SIG-M5 (cell line): ENCODE measurements around the gene ARIH2.

ENCODE experiments used
- DNase-seq: peaks from one replicate; lab custom pipeline; 2025; lab: John Stamatoyannopoulos, UW

ARIH2 gene

DNA sequence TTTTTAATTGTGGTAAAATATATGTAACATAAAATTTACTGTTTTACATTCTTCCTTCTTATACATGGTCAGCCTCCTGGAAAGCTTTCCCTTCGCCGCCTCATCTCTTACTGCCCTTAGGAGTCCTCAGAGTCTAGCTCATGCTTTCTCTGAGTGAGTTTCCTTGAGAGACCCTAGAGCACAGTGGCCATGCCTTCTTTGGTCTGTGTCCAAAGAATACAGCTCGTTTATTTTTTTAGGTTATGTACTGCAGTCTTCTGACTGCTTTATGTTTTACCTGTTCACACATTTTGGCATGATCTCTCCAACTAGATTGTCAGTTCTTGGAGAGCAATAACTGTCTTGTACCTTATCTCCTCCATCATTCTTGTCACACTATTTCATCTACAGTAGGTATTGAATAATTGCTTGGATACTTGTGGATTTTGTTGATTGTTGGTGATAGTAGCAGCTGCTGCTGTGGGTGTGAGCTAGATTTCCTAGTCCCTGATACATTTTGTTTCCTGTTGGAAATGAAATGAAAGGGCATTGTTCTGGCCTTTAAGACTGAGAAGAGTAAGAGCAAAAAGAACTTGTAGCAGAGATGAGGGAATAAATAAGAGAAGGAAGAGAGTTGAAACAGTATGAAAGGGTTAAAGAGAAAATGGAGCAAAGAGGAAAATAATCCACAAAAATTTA lies 10.9 kb downstream of the ARIH2 start:
- DNase-seq: no peak

DNA sequence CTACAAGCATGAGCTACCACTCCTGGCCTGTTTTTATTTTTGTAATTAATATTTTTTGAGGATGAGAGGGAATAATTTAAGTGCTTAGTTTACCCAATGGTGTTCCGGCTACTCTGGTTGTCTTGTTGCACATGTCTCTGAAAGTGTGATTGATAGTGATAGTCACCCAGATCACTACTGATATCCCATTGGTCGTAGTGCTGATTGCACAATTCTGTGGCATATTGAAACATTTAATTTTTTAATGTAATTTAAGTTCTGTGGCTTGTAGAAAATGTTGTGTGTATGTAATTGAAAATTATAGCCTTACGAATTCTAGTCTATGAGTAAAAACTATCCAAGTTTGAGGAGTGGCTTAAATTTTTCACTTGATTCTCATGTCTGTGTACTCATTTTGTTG lies 11.9 kb downstream of the ARIH2 start:
- no peak for DNase-seq

DNA sequence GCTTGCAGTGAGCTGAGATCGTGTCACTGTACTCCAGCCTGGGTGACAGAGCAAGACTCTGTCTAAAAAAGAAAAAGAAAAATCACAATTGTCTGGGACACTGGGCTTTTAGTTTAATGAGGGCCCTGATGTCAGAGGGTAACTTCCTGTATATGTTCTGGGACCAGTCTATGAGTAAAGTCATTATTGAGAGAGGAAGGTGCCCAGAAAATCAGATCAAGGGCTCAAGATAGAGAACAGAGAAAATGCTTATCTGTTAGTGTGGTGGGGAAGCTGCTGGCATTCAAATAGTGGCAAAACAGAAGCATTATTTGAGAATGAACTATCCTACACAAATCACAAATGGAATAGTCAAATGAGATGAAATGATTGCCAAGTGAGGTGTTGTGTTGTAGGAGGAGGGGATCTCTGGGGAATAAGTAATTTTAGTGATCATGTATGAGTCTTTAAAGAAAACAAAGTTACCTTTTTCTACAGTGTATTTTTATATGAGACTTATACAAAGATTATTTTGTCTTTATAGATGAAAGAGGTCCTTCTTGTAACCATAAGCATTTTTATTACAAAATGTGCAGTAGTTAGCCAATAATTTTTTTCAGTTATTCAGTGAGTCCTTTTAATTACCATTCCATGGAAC lies 13.4 kb downstream of the ARIH2 start:
- DNase-seq: no peak

DNA sequence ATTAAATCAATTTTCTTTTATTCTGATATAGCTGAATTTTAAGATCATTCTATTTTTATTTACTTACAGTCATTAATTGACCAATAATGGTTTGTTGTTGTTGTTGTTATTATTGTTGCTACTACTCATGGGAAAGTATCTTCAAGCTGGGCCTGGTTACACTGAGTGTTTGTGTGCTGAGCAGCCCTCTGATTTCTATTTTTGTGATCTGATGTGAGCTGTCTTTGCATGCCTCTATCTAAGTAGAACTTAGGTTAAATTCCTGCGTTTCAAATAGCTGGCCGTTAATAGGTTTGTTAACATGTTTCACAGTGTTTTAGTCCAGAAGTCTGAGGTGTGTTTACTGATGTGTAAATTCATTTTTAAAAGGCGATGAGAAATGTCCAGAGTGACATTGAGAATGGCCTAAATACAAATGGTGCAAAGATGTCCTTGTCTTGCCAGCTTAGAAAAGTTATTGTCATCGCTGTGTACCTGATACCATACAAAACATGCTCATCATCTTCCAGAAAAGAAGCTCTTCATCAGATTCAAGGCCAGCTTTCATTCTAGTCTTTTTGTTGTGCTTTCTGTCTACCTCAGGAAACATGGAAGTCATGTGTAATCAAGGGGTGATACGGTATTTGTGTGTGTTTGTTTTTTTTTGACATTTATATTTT lies 15.8 kb downstream of the ARIH2 start:
- DNase-seq: no peak

DNA sequence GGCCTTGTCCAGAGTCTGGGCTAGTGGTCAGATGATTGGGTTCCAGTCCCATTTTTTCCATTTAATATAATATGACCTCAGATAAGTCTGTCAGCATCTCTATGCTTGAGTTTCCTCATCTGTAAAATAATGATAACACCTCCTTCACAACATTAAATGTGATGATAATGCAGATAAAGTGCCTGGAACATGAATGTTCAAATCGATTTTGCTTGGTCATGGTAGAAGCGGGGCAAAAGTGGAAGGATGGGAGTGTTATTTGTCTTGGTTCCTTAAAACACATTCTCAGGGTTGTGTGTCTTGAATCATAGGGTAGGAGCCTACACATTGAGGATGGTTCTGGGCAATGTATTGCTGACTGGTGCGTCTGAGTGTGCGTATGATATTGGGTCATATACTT lies 16.9 kb downstream of the ARIH2 start:
- DNase-seq: no peak

DNA sequence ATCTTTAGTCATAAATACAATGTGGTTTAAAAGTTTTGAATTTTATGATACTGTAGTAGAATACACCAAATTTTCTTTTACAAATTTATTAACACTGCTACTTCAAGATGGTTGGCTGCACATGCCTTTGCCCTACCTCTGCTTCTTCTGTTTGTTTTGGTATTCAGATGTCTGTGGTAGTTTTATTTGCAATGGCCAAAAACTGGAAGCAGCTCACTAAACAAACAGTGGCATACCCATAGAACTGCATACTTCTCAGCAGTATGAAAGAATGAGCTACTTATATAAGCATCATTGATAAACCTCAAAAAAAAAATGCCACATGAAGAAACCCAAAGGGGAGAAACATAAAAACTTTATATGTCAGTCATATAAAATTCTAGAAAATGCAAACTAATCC lies 19.5 kb downstream of the ARIH2 start:
- no peak for DNase-seq

DNA sequence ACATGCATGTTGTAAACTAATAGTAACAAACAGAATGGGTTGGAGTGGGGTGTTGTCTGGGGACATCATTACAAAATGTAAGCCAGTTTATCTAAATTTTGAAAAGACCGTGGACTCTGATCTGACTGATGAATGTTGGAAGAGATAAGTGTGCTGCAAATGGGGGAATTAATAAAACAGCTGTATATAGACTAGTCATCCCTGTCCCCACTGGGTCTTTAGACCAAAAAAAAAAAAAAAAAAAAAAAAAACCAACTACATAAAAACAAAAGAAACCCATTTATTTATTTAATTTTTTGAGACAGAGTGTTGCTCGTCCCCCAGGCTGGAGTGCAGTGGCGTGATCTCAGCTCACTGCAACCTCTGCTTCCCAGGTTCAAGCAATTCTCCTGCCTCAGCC lies 20.0 kb downstream of the ARIH2 start:
- DNase-seq: no peak

DNA sequence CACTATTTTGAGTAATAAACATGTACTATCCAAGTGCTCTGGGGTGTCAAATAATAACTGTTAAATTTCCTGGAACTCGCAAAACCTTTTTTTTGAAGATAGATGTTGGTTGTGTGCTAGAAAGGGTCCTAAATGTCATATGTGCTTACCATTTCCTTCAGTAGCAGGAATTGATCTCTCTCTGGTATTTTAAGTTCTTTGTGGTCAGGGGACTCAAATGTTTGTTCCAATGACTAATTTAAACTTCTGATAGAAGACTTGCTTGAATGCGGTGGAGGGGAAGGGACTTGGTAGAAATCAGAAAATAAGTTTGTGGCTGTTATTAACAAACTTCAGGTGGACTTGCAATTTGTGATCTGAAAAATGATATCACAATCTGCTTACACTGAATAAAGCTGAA lies 26.8 kb downstream of the ARIH2 start:
- DNase-seq: no peak

DNA sequence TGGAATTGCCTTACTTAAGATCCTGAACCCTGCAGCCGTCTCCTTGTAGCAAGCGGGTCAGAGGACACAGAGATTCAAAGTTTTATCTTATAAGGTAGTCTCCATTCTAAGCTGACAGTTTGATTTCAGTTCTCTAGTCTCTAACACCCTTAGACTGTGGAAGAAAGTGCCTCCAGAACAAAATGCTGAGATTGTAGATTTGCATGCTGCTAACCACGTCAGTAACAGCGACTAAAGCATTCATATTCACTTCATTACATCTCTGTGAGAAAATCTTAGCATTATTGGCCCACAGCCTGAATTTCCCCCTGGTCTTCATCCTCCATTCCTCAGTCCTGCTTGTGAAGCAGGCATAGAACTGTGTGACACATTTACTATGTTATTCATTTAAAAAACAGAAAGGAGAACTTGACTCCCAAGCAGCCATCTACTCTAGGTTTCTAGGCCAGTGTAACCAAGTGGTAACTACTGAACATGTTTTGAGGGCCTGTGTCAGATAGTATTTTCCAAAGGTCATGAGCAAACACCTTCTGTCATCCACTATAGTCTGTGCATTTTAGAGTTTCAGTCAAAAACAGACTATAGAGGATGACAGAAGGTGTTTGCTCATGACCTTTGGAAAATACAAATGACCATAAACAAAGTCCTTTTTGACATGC lies 27.4 kb downstream of the ARIH2 start:
- DNase-seq: no peak

DNA sequence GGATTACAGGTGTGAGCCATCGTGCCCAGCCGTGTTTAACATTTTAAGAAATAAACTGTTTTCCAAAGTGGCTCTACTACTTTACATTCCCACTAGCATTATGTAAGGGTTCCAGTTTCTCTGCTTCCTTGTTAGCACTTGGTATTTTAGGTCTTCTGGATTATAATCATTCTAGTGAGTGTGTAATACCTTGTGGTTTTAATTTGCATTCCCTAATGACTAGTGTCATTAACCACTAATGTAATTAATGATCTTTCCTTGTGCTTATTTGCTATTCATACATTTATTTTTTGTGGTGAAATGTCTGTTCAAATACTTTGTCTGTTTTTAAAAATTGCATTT lies 30.7 kb downstream of the ARIH2 start:
- no peak for DNase-seq

DNA sequence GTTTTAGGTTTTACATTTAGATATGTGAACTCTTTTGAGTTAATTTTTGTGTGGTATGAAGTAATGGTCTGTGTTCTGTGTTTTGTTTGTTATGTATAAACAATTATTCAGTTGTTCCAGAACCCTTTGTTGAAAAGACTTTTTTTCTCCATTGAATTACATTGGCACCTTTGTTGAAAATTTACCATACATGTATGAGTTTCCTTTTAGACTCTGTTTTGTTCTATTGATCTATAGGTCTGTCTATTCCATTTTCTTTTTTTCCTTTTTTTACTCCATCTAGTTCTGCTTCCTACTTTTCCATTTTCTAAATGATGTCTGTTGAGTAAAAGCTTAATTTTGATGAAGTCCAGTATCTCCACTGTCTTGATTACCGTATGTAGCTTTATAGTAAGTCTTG lies 31.4 kb downstream of the ARIH2 start:
- DNase-seq: no peak

DNA sequence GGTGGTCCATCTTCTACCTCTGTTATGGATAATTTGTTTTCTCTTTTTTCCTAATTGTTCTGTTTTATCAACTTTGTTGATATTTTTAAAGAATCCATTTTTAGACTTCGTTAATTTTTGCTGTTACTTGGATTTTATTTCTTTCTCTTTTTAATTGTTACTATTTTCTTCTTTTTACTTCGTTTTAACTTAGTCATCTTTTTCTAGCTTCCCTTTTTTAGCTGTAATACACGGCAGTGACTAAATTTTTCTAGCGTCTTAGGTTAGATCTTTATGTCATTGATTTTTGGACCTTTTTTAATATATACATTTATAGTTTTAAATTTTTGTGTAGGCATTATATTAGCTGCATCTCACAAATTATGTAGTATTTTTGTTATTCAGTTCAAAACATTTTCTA lies 33.1 kb downstream of the ARIH2 start:
- DNase-seq: no peak

DNA sequence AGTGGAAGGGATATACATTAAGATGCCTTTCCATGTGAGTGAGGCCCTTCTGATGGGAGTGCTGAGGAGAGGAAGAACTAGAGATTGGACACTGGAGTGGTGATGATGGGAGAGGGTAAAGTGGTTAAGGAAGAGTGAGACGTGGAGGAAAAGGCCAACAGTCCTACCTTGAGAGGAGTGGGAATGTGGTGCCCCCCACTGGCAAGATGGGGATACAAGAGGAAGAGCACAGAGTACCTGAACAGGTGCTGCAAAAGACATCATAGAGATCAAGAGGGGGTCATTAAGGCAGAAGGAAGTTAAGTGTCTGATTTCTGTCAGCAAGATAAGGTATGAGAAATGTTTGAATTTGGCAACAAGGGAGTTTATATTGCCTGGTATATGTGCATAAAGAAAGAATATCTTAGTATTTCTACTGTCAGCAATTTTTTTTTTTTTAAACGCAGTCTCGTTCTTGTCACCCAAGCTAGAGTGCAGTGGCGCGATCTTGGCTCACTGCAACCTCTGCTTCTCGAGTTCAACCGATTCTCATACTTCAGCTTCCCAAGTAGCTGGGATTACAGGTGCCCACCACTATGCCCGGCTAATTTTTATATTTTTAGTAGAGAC lies 34.0 kb downstream of the ARIH2 start:
- no peak for DNase-seq

DNA sequence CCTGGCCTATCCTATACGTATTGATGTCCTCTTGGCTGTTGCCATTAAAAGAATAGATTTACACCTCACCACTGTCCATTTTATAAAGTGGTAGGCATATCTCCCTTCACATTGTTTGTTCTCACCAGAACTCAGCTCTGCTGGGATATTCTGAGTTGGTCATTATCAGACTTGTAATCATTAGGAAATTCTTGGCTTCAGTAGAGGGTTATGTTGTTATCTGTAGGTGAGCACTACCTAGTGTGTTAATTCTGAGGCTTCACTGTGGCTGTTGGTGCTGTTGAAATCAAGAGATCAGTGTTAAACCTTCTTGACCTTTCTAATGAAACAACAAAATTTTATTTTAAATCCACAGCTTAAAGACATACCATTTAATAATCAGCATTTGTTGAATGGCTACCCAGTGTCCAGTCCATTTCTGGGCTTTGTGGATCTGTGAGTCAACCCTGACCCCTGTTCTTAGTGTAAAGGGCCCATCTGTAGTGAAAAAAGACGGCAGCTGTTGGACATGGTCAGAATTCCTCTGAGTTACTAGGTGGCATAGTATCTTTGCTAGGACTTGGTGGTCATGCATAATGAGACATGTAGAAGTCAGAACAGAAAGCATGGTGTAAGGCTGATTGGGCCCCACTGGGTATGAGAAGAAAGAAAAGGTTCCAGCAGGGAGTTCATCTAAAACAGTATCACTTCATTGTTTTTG lies 38.5 kb downstream of the ARIH2 start:
- no peak for DNase-seq

DNA sequence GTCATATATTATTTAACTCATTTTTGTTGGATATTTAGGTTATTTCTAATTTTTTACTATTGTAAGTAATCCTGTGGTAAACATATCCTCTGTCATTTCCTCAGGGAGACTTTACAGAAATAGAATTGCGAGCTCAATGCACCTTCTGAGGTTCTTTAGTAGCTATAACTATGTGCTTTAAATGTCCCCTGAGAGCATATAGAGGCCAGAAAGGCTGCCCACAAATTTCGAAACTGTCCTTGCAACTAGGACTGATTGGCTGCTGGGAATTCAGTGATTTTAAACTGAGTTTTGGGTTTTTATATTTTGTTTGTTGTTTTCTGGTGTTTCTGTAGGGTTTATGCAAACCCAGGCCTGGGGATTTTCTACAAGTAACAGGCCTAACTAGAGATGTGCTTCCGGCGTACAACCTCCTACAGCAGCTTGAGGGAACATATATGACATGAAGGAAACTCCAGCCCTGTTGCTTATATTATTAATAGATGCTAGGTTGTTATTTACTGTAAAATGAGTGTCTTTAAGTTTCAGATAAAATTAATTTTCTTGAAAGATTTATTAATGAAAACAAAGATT lies 42.3 kb downstream of the ARIH2 start:
- DNase-seq: no peak

DNA sequence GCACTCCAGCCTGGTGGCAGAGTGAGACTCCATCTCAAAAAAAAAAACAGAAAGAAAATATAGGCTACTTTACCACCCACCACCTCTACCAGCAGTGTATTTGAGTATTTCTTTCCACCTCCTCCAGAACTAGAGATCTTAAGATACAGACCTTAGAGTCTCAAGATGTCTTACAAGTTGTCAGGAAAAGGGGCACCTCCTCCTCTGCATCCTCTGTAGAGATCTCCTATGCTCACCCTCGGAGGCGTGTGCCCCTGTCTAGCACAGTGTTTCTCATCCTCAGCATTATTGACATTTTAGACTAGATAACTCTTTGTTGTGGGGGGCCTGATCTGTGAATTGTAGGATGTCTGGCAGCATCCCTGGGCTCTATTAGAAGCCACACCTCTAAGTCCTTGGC lies 43.7 kb downstream of the ARIH2 start:
- no peak for DNase-seq

DNA sequence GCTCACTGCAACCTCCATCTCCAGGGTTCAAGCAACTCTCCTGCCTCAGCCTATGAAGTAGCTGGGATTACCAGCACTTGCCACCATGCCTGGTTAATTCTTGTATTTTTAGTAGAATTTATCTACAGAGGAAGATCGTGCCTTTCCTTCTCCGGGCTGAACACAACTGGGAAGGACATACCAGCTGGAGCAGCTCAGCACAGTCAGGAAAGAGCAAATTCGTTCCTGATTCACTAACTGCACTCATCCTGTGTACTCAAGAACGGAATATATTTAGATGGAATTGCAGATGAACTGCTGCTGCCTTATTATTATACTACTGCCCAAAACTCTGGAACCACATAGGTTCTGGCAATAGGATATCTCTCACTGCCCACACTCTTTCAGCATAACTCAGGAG lies 44.3 kb downstream of the ARIH2 start:
- no peak for DNase-seq

DNA sequence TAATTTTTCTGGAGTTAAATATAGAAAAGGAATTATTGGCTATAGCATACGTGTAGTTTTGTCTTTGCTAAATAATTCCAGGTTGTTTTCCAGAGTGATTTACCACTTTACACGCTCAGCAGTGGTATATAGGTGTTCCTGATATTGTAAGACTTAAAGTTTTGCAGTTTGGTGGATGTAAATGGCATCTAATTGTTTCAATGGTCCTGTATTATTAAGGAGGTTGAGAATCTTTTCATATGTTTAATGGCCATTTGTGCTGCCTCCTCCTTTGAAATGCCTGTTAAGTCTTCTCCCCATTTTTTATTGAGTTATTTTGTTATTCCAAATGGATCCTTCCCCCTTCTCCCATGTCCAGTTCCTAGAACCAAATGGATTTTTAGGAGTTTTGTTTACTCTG lies 44.9 kb downstream of the ARIH2 start:
- DNase-seq: no peak

DNA sequence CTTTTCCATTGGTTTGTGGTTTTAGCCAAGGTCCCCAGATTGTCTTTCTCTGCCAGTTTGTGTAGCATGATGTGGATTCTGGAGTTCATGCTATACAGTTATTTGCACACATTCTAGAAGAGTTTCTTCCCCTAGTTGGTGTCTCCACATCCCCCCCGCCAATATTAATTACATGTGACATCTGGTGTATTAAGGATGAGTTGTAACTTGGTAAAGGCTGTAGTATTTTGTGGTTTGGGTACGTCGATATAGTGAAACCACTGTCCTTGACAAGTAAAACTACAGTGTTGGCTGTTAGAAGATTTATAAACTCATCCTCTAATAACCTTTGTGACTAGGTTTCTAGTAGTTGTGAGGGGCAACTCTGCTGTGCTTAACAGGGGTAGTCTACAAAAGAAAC lies 47.7 kb downstream of the ARIH2 start:
- no peak for DNase-seq

DNA sequence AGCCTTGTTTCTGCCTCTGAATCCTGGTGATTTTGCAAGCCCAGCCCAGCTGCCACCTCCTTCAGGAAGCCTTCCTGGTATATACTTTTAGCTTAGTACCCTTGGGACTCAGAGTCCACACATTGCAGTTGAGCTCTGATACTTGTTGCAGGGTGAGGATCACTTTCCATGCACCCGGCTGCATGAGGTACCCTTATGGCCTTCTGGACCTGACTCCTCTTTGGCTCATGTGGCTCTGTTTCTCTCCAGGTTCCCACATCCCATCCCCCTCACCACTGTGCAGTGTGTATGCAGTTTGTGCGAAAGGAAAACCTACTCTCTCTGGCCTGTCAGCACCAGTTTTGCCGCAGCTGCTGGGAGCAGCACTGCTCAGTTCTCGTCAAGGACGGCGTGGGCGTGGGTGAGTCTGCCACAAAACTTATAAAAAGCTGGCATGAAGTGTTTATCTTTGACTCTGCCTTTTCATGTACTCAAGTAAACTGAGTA lies 48.3 kb downstream of the ARIH2 start:
- no peak for DNase-seq

DNA sequence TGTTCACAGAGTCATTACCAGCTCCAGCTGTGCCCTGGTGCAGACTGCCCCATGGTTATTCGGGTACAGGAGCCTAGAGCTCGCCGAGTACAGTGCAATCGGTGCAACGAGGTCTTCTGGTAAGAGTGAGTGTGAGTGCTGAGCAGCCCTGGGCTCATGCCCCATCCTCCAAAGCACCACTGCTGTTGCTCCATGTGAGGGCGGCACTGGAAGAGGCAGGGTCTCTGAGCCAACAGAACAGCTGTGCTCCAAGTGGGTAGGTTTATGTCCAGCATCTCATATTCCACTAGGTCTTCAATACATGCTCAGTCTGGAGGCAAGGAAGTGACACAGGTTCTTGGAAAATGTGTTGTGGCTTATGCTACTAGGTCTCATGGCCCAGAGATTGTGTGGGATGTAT lies 51.9 kb downstream of the ARIH2 start:
- DNase-seq: no peak
